Neutrophil (primary cell): ENCODE results near the gene ZSWIM8.

Experiments
- H3K27ac ChIP-seq: fragments of 200-600 bp; sonication (generic); 2 replicates; pipeline ENCODE4 v1.5.1; 2016; ENCODE audit warnings: mild to moderate bottlenecking, moderate library complexity
- H3K27me3 ChIP-seq: fragments of 200-600 bp; sonication (generic); 2 replicates; pipeline ENCODE4 v1.6.0; 2016; ENCODE audit warnings: mild to moderate bottlenecking
- H3K36me3 ChIP-seq: fragments of 200-600 bp; sonication (generic); 2 replicates; pipeline ENCODE4 v1.5.1; 2017
- H3K4me1 ChIP-seq, 2 experiments: fragments of 200-600 bp in 1 of 2; sonication (generic) in 1 of 2; 1 replicate in 1 of 2; 2 replicates in 1 of 2; pipeline versions ENCODE4 v1.5.1 to v1.6.1; 2013 to 2016; ENCODE audit warnings: low read depth in 1 of 2, low read length in 1 of 2, mild to moderate bottlenecking in 1 of 2, moderate library complexity in 1 of 2; ENCODE audit not compliant: control insufficient read depth in 1 of 2, insufficient read depth in 1 of 2
- H3K4me3 ChIP-seq, 2 experiments: fragments of 200-600 bp in 1 of 2; sonication (generic) in 1 of 2; 1 replicate in 1 of 2; 2 replicates in 1 of 2; pipeline ENCODE4 v1.5.1; 2013 to 2016; ENCODE audit warnings: low read depth in 1 of 2, low read length in 1 of 2, mild to moderate bottlenecking in 1 of 2, moderate library complexity in 1 of 2
- H3K9me3 ChIP-seq: fragments of 200-600 bp; sonication (generic); 2 replicates; pipeline ENCODE4 v1.5.1; 2016
- TF ChIP-seq, protein P1 (sequence below): fragments of 200-600 bp; sonication (generic); IDR thresholded peaks from 2 replicates; pipeline ENCODE4 v1.5.1; 2016; ENCODE audit warnings: antibody characterized with exemption

Gene ZSWIM8

DNA sequence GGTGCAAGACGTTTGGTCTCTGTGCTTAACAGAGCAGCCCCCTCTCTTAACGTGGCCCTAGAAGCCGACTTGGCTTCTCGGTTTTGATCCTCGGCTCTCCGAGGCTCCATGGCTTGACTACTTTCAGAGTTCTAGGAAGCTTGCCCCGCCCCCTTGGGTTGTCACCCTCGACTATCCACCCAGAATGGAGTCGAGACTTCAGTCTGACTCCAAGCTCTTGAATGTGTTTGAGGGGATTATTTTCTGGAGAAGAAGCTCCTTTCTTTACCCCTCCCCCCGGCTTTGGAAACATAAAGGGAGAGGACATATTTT lies 40.8 kb upstream of the ZSWIM8 start:
- H3K9me3 ChIP-seq, result no peaks in the 10 kb centered on the region
- H3K27ac ChIP-seq, result peak overlapping the region; percentile 87
- peaks cover 16% of the 10 kb centered on the region in 2 experiments for H3K4me1 ChIP-seq
- no peaks in the 10 kb centered on the region for H3K27me3 ChIP-seq
- TF ChIP-seq, protein P1, sequence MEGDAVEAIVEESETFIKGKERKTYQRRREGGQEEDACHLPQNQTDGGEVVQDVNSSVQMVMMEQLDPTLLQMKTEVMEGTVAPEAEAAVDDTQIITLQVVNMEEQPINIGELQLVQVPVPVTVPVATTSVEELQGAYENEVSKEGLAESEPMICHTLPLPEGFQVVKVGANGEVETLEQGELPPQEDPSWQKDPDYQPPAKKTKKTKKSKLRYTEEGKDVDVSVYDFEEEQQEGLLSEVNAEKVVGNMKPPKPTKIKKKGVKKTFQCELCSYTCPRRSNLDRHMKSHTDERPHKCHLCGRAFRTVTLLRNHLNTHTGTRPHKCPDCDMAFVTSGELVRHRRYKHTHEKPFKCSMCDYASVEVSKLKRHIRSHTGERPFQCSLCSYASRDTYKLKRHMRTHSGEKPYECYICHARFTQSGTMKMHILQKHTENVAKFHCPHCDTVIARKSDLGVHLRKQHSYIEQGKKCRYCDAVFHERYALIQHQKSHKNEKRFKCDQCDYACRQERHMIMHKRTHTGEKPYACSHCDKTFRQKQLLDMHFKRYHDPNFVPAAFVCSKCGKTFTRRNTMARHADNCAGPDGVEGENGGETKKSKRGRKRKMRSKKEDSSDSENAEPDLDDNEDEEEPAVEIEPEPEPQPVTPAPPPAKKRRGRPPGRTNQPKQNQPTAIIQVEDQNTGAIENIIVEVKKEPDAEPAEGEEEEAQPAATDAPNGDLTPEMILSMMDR, result no peak
- H3K4me3 ChIP-seq, result peak overlapping the region; percentile 78 to 94
- peaks cover 31% of the 10 kb centered on the region for H3K36me3 ChIP-seq

DNA sequence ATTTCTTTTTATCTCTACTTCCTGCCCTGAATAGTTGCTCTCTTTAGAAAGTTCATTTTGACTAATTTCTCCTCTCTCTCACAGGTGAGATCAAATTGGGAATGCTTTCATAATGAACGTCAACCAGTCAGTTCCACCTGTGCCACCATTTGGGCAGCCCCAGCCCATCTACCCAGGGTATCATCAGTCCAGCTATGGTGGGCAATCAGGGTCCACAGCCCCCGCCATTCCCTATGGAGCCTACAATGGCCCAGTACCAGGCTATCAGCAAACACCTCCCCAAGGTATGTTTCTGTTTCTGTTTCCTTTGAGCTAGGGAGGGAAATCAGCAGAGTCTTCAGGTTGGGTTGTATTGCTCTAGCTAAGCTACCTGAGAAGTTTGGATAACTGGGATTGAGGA lies 38.7 kb upstream of the ZSWIM8 start:
- Histone ChIP-seq H3K27me3 (no peaks in the 10 kb centered on the region), H3K9me3 (no peaks in the 10 kb centered on the region), H3K36me3 (peaks cover 51% of the 10 kb centered on the region), H3K27ac (no peak overlapping the region), H3K4me1 (peaks cover 16% of the 10 kb centered on the region in 2 experiments), H3K4me3 (no peak overlapping the region)
- TF ChIP-seq, protein P1, result no peak

DNA sequence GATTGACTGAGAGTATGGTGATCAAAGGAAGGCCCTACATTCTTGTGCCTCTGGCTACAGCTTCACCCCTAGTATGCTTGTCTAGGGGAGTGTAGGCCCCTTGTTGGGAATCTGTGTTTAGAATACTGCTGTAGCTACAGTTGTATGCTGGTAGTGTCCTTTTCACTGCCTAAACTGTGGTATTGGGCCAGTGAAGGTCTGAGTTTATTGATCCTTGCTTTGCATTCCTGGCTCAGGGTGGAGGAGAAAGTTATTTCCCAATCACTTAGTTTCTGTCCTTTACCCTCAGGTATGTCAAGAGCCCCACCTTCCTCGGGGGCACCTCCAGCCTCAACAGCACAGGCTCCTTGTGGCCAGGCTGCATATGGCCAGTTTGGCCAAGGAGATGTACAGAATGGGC lies 34.6 kb upstream of the ZSWIM8 start:
- TF ChIP-seq, protein P1, result no peak
- peaks cover 89% of the 10 kb centered on the region for H3K36me3 ChIP-seq
- H3K27ac ChIP-seq, result no peak overlapping the region
- no peaks in the 10 kb centered on the region for H3K9me3 ChIP-seq
- H3K4me1 ChIP-seq, result no peaks in the 10 kb centered on the region
- H3K4me3 ChIP-seq, result no peak overlapping the region
- no peaks in the 10 kb centered on the region for H3K27me3 ChIP-seq

DNA sequence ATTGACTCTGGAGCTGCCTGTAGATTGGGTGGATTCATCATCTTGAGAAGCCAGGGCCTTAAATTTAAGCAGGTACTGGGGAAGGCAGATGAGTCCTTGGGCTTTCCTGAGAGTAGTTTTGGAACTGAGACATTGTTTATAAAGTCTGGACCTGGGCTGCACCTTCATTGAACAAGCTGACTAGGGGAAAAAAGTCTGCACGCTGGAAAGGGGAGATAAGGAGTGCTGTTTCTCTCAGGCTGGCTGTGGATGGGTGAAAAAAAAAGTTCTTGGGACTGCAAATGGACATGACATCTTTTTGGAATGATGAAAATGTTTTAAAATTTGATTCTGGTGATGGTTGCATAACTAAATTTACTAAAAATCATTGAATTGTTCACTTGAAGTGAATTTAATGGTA lies 29.2 kb upstream of the ZSWIM8 start:
- Histone ChIP-seq H3K4me3 (no peak overlapping the region), H3K27ac (no peak overlapping the region), H3K27me3 (no peaks in the 10 kb centered on the region), H3K36me3 (peaks cover 77% of the 10 kb centered on the region), H3K9me3 (no peaks in the 10 kb centered on the region), H3K4me1 (no peaks in the 10 kb centered on the region)
- TF ChIP-seq, protein P1, result no peak

DNA sequence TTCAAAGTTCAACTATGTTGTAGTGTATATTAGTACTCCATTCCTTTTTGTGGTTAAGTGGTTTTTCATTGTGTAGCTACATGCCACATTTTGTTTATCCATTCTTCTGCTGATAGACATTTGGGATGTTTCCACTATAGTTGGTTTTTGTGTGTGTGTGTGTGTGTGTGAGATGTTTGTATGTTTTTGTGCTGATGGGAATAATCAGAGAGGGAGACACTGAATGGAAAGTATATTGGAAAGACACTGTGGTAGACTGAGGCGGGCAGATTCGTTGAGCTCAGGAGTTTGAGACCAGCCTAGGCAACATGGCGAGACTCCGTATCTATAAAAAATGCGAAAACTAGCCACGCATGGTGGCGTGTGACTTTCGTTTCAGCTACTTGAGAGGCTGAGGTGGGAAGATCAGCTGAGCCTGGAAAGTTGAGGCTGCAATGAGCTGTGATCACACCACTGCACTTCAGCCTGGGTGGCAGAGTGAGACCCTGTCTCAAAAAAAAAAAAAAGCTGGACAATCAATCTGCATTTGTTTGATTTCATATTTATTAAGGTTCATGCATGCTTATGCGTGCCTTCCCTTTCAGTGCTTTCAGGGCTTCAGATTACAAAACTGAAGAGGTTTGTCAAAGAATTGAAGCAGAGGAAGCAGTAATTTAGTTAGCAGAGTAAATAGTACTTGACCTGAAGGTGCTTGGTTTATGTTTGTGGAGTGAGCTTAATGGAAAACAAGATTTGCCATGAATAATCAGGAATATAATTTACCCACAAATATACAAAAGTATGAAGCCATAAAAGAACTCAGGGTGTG lies 26.5 kb upstream of the ZSWIM8 start:
- H3K27me3 ChIP-seq, result no peaks in the 10 kb centered on the region
- no peak overlapping the region for H3K27ac ChIP-seq
- TF ChIP-seq, protein P1, result no peak
- no peaks in the 10 kb centered on the region for H3K9me3 ChIP-seq
- H3K36me3 ChIP-seq, result peaks cover 77% of the 10 kb centered on the region
- no peak overlapping the region for H3K4me3 ChIP-seq
- H3K4me1 ChIP-seq, result no peaks in the 10 kb centered on the region
